CD4-positive, alpha-beta T cell (primary cell): ENCODE measurements around the gene ALDH1A2. TPM values are rescaled to one million over a fixed set of nuclear protein-coding genes. Genes with fewer than 3 reads are reported as not detected.

Experiments
- ATAC-seq: fragments of 200-7000 bp; cut with Tn5 transposase; one replicate; pipeline ENCODE4 v1.10.0; 2022; ENCODE audit warnings: mild to moderate bottlenecking; ENCODE audit not compliant: poor library complexity
- CTCF ChIA-PET: fragments of 350-600 bp; sonication (Branson Sonifier 250); formaldehyde crosslinking; loops from one replicate; lab custom pipeline; 2021; ENCODE audit warnings: antibody characterized with exemption, inconsistent platforms; lab: Charles Lee
- POLR2A ChIA-PET: fragments of 350-600 bp; sonication (Branson Sonifier 250); formaldehyde crosslinking; loops from one replicate; lab custom pipeline; 2021; ENCODE audit warnings: antibody characterized with exemption, inconsistent platforms; lab: Charles Lee
- DNase-seq, 14 experiments: peaks; one replicate each; pipeline ENCODE4 v3.0.0-alpha.2; 2013 to 2020; ENCODE audit warnings: mixed read lengths in 2 of 14
- H3K27ac ChIP-seq, 2 donors: one replicate each; pipeline versions ENCODE4 v1.5.1 to v1.7.0; 2013; ENCODE audit warnings: low read length in 2 of 2, low read depth in 1 of 2, mild to moderate bottlenecking in 1 of 2
- H3K27me3 ChIP-seq, 2 experiments: 1 replicate in 1 of 2; 2 replicates in 1 of 2; pipeline versions ENCODE4 v1.6.1 to v1.7.0; 2013; ENCODE audit warnings: low read length in 2 of 2, control low read depth in 1 of 2, mild to moderate bottlenecking in 1 of 2, moderate library complexity in 1 of 2; ENCODE audit not compliant: insufficient read depth in 2 of 2, control insufficient read depth in 1 of 2
- H3K36me3 ChIP-seq: one replicate; pipeline ENCODE4 v1.6.1; 2013; ENCODE audit warnings: low read length, control low read depth; ENCODE audit not compliant: insufficient read depth
- H3K4me1 ChIP-seq: one replicate; pipeline ENCODE4 v1.6.1; 2013; ENCODE audit warnings: low read length, control low read depth; ENCODE audit not compliant: insufficient read depth
- H3K4me3 ChIP-seq: one replicate; pipeline ENCODE4 v1.5.1; 2013; ENCODE audit warnings: mild to moderate bottlenecking, low read length, moderate library complexity
- H3K9me3 ChIP-seq, 2 experiments: 1 replicate in 1 of 2; 2 replicates in 1 of 2; pipeline versions ENCODE4 v1.6.1 to v1.7.0; 2013; ENCODE audit warnings: low read length in 2 of 2, mild to moderate bottlenecking in 2 of 2, control low read depth in 1 of 2, moderate library complexity in 1 of 2; ENCODE audit not compliant: control insufficient read depth in 1 of 2, insufficient read depth in 1 of 2
- H3K27ac Mint-ChIP-seq: one replicate; pipeline ENCODE4 v1.8.0; 2020; ENCODE audit warnings: mixed read lengths
- H3K27me3 Mint-ChIP-seq: one replicate; pipeline ENCODE4 v1.8.0; 2021; ENCODE audit warnings: mixed read lengths
- H3K36me3 Mint-ChIP-seq: one replicate; pipeline ENCODE4 v1.8.0; 2021; ENCODE audit warnings: low read depth, mixed read lengths
- H3K4me1 Mint-ChIP-seq: one replicate; pipeline ENCODE4 v1.8.0; 2021; ENCODE audit warnings: low read depth, mixed read lengths
- H3K4me3 Mint-ChIP-seq: one replicate; pipeline ENCODE4 v1.8.0; 2020; ENCODE audit warnings: mild to moderate bottlenecking, mixed read lengths
- H3K9me3 Mint-ChIP-seq: one replicate; pipeline ENCODE4 v1.8.0; 2020; ENCODE audit warnings: mixed read lengths
- CTCF ChIP-seq: fragments of 200-600 bp; IDR thresholded peaks from one replicate; pipeline ENCODE4 v1.8.0; 2022; ENCODE audit warnings: antibody characterized with exemption, mild to moderate bottlenecking
- intact Hi-C, 2 experiments: fragments of 100-400 bp; cut with DNase I in 1 of 2; cut with micrococcal nuclease in 1 of 2; formaldehyde crosslinking; loops; one replicate each; pipeline versions ENCODE4 v1.15.1 to v1.9.0; 2023 to 2025; cut with DNase I, micrococcal nuclease
- total RNA-seq, 174 experiments: library from RNA in 2 of 174; stranded (reverse) in 2 of 174; gene quantifications; one replicate each; pipeline ENCODE4 v1.2.3 and lab custom pipeline; 2021 to 2026

ALDH1A2 gene
- total RNA-seq, 2 experiments from 2014 or later = not detected

- no peak for TF ChIP-seq CTCF
- Histone ChIP-seq H3K9me3 (no peaks in the 10 kb centered on the region), H3K4me1 (no peaks in the 10 kb centered on the region), H3K27ac (no peak overlapping the region), H3K36me3 (no peaks in the 10 kb centered on the region), H3K27me3 (peaks cover 6 to 23% of the 10 kb centered on the region in 2 experiments), H3K4me3 (no peak overlapping the region)
- DNase-seq (no peak), ATAC-seq (no peak)
- ChIA-PET CTCF (interaction anchor here (1.2 kb wide), 1 partner anchor 9 kb away, joined by 3 read pairs; no protein-coding TSS in a partner anchor), POLR2A (no interaction called here)
- Mint-ChIP-seq H3K27me3 (peaks cover 34% of the 10 kb centered on the region), H3K9me3 (no peaks in the 10 kb centered on the region), H3K27ac (no peak overlapping the region), H3K4me3 (no peak overlapping the region), H3K36me3 (no peaks in the 10 kb centered on the region), H3K4me1 (no peaks in the 10 kb centered on the region)
- intact Hi-C loops = no loop called here
Measured at GRCh38 chr15:58111718-58112104, 46.2 kb upstream of the ALDH1A2 start.

GRCh38 chr15:58110999-58111717 is 45.6 kb upstream of the ALDH1A2 start:
- DNase-seq (no peak), ATAC-seq (no peak)
- H3K4me3 Mint-ChIP-seq = no peak overlapping the region
- H3K36me3 ChIP-seq = no peaks in the 10 kb centered on the region
- H3K9me3 Mint-ChIP-seq = no peaks in the 10 kb centered on the region
- H3K27me3 Mint-ChIP-seq = peaks cover 38% of the 10 kb centered on the region
- no peak for TF ChIP-seq CTCF
- H3K27ac ChIP-seq = no peak overlapping the region
- H3K27ac Mint-ChIP-seq = no peak overlapping the region
- H3K36me3 Mint-ChIP-seq = no peaks in the 10 kb centered on the region
- intact Hi-C loops = no loop called here
- H3K9me3 ChIP-seq = no peaks in the 10 kb centered on the region
- ChIA-PET POLR2A (no interaction called here), CTCF (interaction anchor here (1.2 kb wide), 1 partner anchor 8 kb away, joined by 3 read pairs; no protein-coding TSS in a partner anchor)
- H3K4me1 Mint-ChIP-seq = no peaks in the 10 kb centered on the region
- H3K4me3 ChIP-seq = no peak overlapping the region
- peaks cover 6 to 29% of the 10 kb centered on the region in 2 experiments for H3K27me3 ChIP-seq
- H3K4me1 ChIP-seq = no peaks in the 10 kb centered on the region

- Mint-ChIP-seq H3K27ac (no peak overlapping the region), H3K36me3 (no peaks in the 10 kb centered on the region), H3K4me3 (no peak overlapping the region), H3K9me3 (no peaks in the 10 kb centered on the region), H3K4me1 (no peaks in the 10 kb centered on the region), H3K27me3 (peaks cover 44% of the 10 kb centered on the region)
- Histone ChIP-seq H3K27me3 (peaks cover 6 to 41% of the 10 kb centered on the region in 2 experiments), H3K4me1 (no peaks in the 10 kb centered on the region), H3K36me3 (no peaks in the 10 kb centered on the region), H3K27ac (no peak overlapping the region), H3K4me3 (no peak overlapping the region), H3K9me3 (no peaks in the 10 kb centered on the region)
- intact Hi-C loops = no loop called here
- no peak for ATAC-seq
- no peak for DNase-seq
- ChIA-PET CTCF (no interaction called here), POLR2A (no interaction called here)
- no peak for TF ChIP-seq CTCF
Measured at GRCh38 chr15:58109419-58109818, 43.9 kb upstream of the ALDH1A2 start.
